Measurements from ENCODE around the gene TANGO2. TPM values are rescaled to one million over a fixed set of nuclear protein-coding genes. Genes with fewer than 3 reads are reported as not detected.

Gene TANGO2
- total and polyA plus RNA-seq, 9 of the 15 experiments (the other 6 are each of a cell fraction or from before 2014, with no cell fraction given): 15.5 to 94.9 (median 70.1) TPM

GRCh38 chr22:20003304-20003703 lies 17.6 kb upstream of the TANGO2 start (continued):
- TF ChIP-seq ETV6 (IDR thresholded peaks at IDR 0.05; ENCODE audit: borderline replicate concordance in 1 of 2, low read depth in 2 of 2, low read length in 1 of 2) (no peak), ETV6 (CRISPR knock-in tag; IDR thresholded peaks at IDR 0.05; ENCODE audit: borderline replicate concordance) (no peak), ZNF407 (IDR thresholded peaks at IDR 0.05; ENCODE audit: low read depth) (no peak), MAX (CRISPR knock-in tag; IDR thresholded peaks at IDR 0.05) (no peak), ZNF324 (CRISPR knock-in tag; IDR thresholded peaks at IDR 0.05) (peak; percentile 100), ASH1L (IDR thresholded peaks at IDR 0.05; ENCODE audit: borderline replicate concordance, low read depth, partially characterized antibody) (peak; percentile 38), SMAD3 (CRISPR knock-in tag; conservative IDR thresholded peaks at IDR 0.05) (no peak), TAF7 (tag; IDR thresholded peaks at IDR 0.05) (no peak), ZNF507 (tag; conservative IDR thresholded peaks at IDR 0.05) (0 out of 2 replicates have a peak, but pooled peaks have one; percentile 49), KDM4B (IDR thresholded peaks at IDR 0.05; ENCODE audit: borderline replicate concordance in 2 of 2, low read depth in 1 of 2) (no peak), DACH1 (IDR thresholded peaks at IDR 0.05; ENCODE audit: partially characterized antibody) (no peak), TRIM25 (IDR thresholded peaks at IDR 0.05; ENCODE audit: borderline replicate concordance) (no peak), SNRNP70 (optimal IDR thresholded peaks at IDR 0.05; ENCODE audit: low read depth, low read length) (no peak), POLR2A (conservative IDR thresholded peaks at IDR 0.05) (no peak)
- TF ChIP-seq, protein P1, sequence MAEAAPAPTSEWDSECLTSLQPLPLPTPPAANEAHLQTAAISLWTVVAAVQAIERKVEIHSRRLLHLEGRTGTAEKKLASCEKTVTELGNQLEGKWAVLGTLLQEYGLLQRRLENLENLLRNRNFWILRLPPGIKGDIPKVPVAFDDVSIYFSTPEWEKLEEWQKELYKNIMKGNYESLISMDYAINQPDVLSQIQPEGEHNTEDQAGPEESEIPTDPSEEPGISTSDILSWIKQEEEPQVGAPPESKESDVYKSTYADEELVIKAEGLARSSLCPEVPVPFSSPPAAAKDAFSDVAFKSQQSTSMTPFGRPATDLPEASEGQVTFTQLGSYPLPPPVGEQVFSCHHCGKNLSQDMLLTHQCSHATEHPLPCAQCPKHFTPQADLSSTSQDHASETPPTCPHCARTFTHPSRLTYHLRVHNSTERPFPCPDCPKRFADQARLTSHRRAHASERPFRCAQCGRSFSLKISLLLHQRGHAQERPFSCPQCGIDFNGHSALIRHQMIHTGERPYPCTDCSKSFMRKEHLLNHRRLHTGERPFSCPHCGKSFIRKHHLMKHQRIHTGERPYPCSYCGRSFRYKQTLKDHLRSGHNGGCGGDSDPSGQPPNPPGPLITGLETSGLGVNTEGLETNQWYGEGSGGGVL (CRISPR knock-in tag; IDR thresholded peaks at IDR 0.05): no peak
- TF ChIP-seq, protein P2, sequence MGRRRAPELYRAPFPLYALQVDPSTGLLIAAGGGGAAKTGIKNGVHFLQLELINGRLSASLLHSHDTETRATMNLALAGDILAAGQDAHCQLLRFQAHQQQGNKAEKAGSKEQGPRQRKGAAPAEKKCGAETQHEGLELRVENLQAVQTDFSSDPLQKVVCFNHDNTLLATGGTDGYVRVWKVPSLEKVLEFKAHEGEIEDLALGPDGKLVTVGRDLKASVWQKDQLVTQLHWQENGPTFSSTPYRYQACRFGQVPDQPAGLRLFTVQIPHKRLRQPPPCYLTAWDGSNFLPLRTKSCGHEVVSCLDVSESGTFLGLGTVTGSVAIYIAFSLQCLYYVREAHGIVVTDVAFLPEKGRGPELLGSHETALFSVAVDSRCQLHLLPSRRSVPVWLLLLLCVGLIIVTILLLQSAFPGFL (CRISPR knock-in tag; IDR thresholded peaks at IDR 0.05): no peak

Measured in K562 (cell line).